Measurements from ENCODE around the gene CGREF1.
"Not testable (repeated sequence)": the region's sequence is repeated elsewhere in the genome, so short reads cannot be mapped to it uniquely, and the experiment has no call there.

CGREF1 gene

GRCh38 chr2:27138111-27138510 is 19.2 kb upstream of the CGREF1 start:
- in situ Hi-C loops (cut with MboI; ENCODE audit: low sequenced_read_pairs): no loop called here

GRCh38 chr2:27137322-27137935 is 18.5 kb upstream of the CGREF1 start:
- in situ Hi-C loops (cut with MboI; ENCODE audit: low sequenced_read_pairs): no loop called here

- in situ Hi-C loops (cut with MboI; ENCODE audit: low sequenced_read_pairs): no loop called here
Observed at GRCh38 chr2:27136751-27137150, 17.8 kb upstream of the CGREF1 start.

- in situ Hi-C loops (cut with MboI; ENCODE audit: low sequenced_read_pairs): no loop called here
Observed at GRCh38 chr2:27135478-27135955, 16.6 kb upstream of the CGREF1 start.

GRCh38 chr2:27134781-27135477 is 16.0 kb upstream of the CGREF1 start:
- in situ Hi-C loops (cut with MboI; ENCODE audit: low sequenced_read_pairs): no loop called here

- in situ Hi-C loops (cut with MboI; ENCODE audit: low sequenced_read_pairs): no loop called here
Observed at GRCh38 chr2:27133905-27134780, 15.2 kb upstream of the CGREF1 start, which contains the start of gene PREB. Gene PREB, minus strand, starts transcription at chr2:27134636. Its CDS starts 215 bp downstream, at chr2:27134421.

- in situ Hi-C loops (cut with MboI; ENCODE audit: low sequenced_read_pairs): no loop called here
Observed at GRCh38 chr2:27133195-27133875, 14.4 kb upstream of the CGREF1 start.

- in situ Hi-C loops (cut with MboI; ENCODE audit: low sequenced_read_pairs): no loop called here
Observed at GRCh38 chr2:27131429-27131828, 12.5 kb upstream of the CGREF1 start.

- in situ Hi-C loops (cut with MboI; ENCODE audit: low sequenced_read_pairs): no loop called here
Observed at GRCh38 chr2:27130396-27130795, 11.5 kb upstream of the CGREF1 start.

GRCh38 chr2:27128668-27129571 is 10.0 kb upstream of the CGREF1 start:
- in situ Hi-C loops (cut with MboI; ENCODE audit: low sequenced_read_pairs): no loop called here

GRCh38 chr2:27127883-27128667 is 9.1 kb upstream of the CGREF1 start:
- in situ Hi-C loops (cut with MboI; ENCODE audit: low sequenced_read_pairs): no loop called here

GRCh38 chr2:27126252-27126710 is 7.4 kb upstream of the CGREF1 start:
- in situ Hi-C loops (cut with MboI; ENCODE audit: low sequenced_read_pairs): no loop called here

- in situ Hi-C loops (cut with MboI; ENCODE audit: low sequenced_read_pairs): no loop called here
Observed at GRCh38 chr2:27125104-27125503, 6.2 kb upstream of the CGREF1 start.

GRCh38 chr2:27123302-27124150 is 4.6 kb upstream of the CGREF1 start, which contains the start of gene ABHD1:
Gene ABHD1, plus strand, starts transcription at chr2:27123815. Its CDS starts 134 bp downstream, at chr2:27123949.
- in situ Hi-C loops (cut with MboI; ENCODE audit: low sequenced_read_pairs): no loop called here

- in situ Hi-C loops (cut with MboI; ENCODE audit: low sequenced_read_pairs): no loop called here
Observed at GRCh38 chr2:27122791-27123190, 3.9 kb upstream of the CGREF1 start.

- in situ Hi-C loops (cut with MboI; ENCODE audit: low sequenced_read_pairs): no loop called here
Observed at GRCh38 chr2:27121906-27122305, 3.0 kb upstream of the CGREF1 start.

GRCh38 chr2:27119330-27119670 is 372 bp upstream of the CGREF1 start:
- in situ Hi-C loops (cut with MboI; ENCODE audit: low sequenced_read_pairs): not testable (repeated sequence)

- in situ Hi-C loops (cut with MboI; ENCODE audit: low sequenced_read_pairs): no loop called here
Observed at GRCh38 chr2:27117995-27118524, 868 bp downstream of the CGREF1 start.

Data from hTERT RPE-1 (cell line).